Gastroesophageal sphincter (tissue), 4 donors: ENCODE results near the gene UBE4A. TPM values are rescaled to one million over a fixed set of nuclear protein-coding genes. Genes with fewer than 3 reads are reported as not detected.

Experiments used
- ATAC-seq: fragments of 150-250 bp; one replicate; pipeline ENCODE4 v1.9.1; 2016; ENCODE audit warnings: mild to moderate bottlenecking, moderate library complexity
- H3K27ac ChIP-seq, 4 donors: fragments of 200-600 bp; sonication (generic) in 3 of 4; 1 replicate in 3 of 4; 2 replicates in 1 of 4; pipeline ENCODE4 v1.5.1; 2016 to 2019
- H3K27me3 ChIP-seq: fragments of 200-600 bp; sonication (generic); one replicate; pipeline ENCODE4 v1.5.1; 2019
- H3K36me3 ChIP-seq, 2 donors: fragments of 200-600 bp; sonication (generic); one replicate each; pipeline ENCODE4 v1.5.1; 2019; ENCODE audit warnings: control low read depth in 1 of 2
- H3K4me1 ChIP-seq, 3 donors: fragments of 200-600 bp; sonication (generic); 1 replicate in 2 of 3; 2 replicates in 1 of 3; pipeline ENCODE4 v1.5.1; 2016 to 2019; ENCODE audit warnings: control low read depth in 2 of 3
- H3K4me3 ChIP-seq, 2 donors: fragments of 200-600 bp; sonication (generic); one replicate each; pipeline ENCODE4 v1.5.1; 2019; ENCODE audit warnings: mild to moderate bottlenecking in 1 of 2, moderate library complexity in 1 of 2
- H3K9me3 ChIP-seq, 3 donors: fragments of 200-600 bp; sonication (generic); one replicate each; pipeline ENCODE4 v1.5.1; 2017 to 2019; ENCODE audit warnings: control low read depth in 2 of 3
- EP300 ChIP-seq: sonication (generic); formaldehyde crosslinking; IDR thresholded peaks from one replicate; pipeline ENCODE4 v1.6.1; 2017; ENCODE audit warnings: antibody characterized with exemption, mild to moderate bottlenecking
- POLR2A ChIP-seq, 2 donors: fragments of 450-650 bp; IDR thresholded peaks; one replicate each; pipeline ENCODE4 v1.6.1; 2017; ENCODE audit warnings: antibody characterized with exemption in 2 of 2, mild to moderate bottlenecking in 2 of 2, moderate library complexity in 1 of 2
- POLR2AphosphoS5 ChIP-seq: sonication (generic); formaldehyde crosslinking; IDR thresholded peaks from one replicate; pipeline ENCODE4 v1.6.1; 2017; ENCODE audit warnings: antibody characterized with exemption
- WGBS, 2 donors: methylation state at CpG; one replicate each; pipeline ENCODE4 v1.1.5; 2018; ENCODE audit warnings: low coverage in 1 of 2; 5-methylcytosine and 5-hydroxymethylcytosine counted together
- total RNA-seq, 4 donors: library from RNA; depleted of rRNA; stranded (reverse); fragments of >200 nt; gene quantifications; one replicate each; pipeline ENCODE4 v1.1.0, GENCODE V29; 2016
- TF ChIP-seq, protein P1 (sequence below), 4 experiments: fragments of 200-600 bp in 2 of 4; fragments of 450-650 bp in 2 of 4; sonication (generic) in 1 of 4; IDR thresholded peaks; one replicate each; pipeline ENCODE4 v1.5.1; 2017 to 2019; ENCODE audit warnings: antibody characterized with exemption in 4 of 4, mild to moderate bottlenecking in 2 of 4, moderate library complexity in 2 of 4

The UBE4A gene, protein sequence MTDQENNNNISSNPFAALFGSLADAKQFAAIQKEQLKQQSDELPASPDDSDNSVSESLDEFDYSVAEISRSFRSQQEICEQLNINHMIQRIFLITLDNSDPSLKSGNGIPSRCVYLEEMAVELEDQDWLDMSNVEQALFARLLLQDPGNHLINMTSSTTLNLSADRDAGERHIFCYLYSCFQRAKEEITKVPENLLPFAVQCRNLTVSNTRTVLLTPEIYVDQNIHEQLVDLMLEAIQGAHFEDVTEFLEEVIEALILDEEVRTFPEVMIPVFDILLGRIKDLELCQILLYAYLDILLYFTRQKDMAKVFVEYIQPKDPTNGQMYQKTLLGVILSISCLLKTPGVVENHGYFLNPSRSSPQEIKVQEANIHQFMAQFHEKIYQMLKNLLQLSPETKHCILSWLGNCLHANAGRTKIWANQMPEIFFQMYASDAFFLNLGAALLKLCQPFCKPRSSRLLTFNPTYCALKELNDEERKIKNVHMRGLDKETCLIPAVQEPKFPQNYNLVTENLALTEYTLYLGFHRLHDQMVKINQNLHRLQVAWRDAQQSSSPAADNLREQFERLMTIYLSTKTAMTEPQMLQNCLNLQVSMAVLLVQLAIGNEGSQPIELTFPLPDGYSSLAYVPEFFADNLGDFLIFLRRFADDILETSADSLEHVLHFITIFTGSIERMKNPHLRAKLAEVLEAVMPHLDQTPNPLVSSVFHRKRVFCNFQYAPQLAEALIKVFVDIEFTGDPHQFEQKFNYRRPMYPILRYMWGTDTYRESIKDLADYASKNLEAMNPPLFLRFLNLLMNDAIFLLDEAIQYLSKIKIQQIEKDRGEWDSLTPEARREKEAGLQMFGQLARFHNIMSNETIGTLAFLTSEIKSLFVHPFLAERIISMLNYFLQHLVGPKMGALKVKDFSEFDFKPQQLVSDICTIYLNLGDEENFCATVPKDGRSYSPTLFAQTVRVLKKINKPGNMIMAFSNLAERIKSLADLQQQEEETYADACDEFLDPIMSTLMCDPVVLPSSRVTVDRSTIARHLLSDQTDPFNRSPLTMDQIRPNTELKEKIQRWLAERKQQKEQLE
- total RNA-seq, result 10 to 100 TPM; 37.3 to 44.6 (median 42.8) TPM

DNA sequence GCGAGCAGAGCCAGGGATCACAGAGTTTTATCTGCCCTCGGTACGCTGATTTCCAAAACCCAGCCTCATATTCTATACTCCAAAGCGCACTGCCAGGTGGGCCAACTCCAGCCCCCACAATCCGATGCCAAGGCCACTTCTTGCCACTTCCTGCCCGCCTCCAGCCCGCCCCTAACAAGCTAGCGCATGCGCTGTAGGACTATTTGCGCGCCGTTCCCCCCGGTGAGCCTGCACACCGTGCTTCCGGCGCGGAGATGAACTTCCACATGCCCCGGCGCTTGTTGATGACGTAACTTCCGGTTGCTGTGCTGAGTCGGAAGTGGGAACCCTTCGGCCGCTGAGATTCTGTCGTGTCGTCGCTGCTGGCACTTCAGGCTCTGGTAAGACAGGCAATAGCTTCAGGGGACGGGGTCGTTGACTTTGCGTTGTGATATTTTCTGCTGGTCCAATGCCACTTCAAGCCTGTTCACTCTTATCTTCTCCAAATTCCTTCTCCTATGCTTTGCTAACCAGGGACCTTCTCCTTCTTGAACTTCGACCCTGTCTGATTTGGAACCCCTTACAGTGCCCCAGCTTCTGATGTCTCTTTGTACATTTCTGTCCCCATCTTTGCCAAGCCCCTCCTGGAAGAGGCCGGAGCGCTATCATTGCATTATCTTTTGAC is at the start of gene UBE4A:
Gene UBE4A (plus strand): TSS at position 306 of the 664 bp plus-strand sequence. CDS start 5,481 bp downstream, outside the sequence.
- Histone ChIP-seq H3K27ac (peak within 1 kb of the TSS; percentile 26 to 69 (median 58)), H3K9me3 (no peaks in the 10 kb centered on the region), H3K27me3 (no peaks in the 10 kb centered on the region), H3K4me3 (peak within 1 kb of the TSS; percentile 64 to 67), H3K4me1 (peaks cover 0 to 24% (median 0%) of the 10 kb centered on the region in 3 donors), H3K36me3 (peaks cover 0 to 4% of the 10 kb centered on the region in 2 donors)
- TF ChIP-seq, protein P1, sequence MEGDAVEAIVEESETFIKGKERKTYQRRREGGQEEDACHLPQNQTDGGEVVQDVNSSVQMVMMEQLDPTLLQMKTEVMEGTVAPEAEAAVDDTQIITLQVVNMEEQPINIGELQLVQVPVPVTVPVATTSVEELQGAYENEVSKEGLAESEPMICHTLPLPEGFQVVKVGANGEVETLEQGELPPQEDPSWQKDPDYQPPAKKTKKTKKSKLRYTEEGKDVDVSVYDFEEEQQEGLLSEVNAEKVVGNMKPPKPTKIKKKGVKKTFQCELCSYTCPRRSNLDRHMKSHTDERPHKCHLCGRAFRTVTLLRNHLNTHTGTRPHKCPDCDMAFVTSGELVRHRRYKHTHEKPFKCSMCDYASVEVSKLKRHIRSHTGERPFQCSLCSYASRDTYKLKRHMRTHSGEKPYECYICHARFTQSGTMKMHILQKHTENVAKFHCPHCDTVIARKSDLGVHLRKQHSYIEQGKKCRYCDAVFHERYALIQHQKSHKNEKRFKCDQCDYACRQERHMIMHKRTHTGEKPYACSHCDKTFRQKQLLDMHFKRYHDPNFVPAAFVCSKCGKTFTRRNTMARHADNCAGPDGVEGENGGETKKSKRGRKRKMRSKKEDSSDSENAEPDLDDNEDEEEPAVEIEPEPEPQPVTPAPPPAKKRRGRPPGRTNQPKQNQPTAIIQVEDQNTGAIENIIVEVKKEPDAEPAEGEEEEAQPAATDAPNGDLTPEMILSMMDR (IDR thresholded peaks at IDR 0.05), result no peak
- TF ChIP-seq POLR2A (IDR thresholded peaks at IDR 0.05), result peak in 1 of 2 donors; percentile 47
- TF ChIP-seq EP300, result no peak
- TF ChIP-seq POLR2AphosphoS5, result peak; percentile 82
- WGBS, 2 donors, result 10 to 24% methylated on average over 9 to 22 of the region's 33 CpGs
- ATAC-seq, result peak; percentile 96

DNA sequence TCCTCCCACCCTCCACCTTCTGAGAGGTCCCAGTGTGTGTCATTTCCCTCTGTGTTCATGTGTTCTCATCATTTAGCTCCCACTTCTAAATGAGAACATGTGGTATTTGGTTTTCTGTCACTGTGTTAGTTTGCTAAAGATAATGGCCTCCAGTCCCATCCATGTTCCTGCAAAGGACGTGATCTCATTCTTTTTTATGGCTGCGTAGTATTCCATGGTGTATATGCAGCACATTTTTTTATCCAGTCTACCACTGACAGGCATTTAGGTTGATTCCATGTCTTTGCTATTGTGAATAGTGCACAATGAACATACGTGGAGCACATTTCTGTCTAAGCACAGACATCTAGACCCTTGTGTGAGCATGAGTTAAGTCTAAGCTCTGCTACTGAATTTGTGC is 49.1 kb upstream of the UBE4A start:
- no peak overlapping the region for H3K4me3 ChIP-seq
- peaks cover 0 to under 1% (median 0%) of the 10 kb centered on the region in 3 donors for H3K4me1 ChIP-seq
- TF ChIP-seq POLR2AphosphoS5 (no peak), EP300 (no peak), POLR2A (IDR thresholded peaks at IDR 0.05) (no peak)
- TF ChIP-seq, protein P1 (IDR thresholded peaks at IDR 0.05), result no peak
- no peaks in the 10 kb centered on the region for H3K36me3 ChIP-seq
- no peak for ATAC-seq
- no peak overlapping the region for H3K27ac ChIP-seq
- no peaks in the 10 kb centered on the region for H3K9me3 ChIP-seq
- peaks cover 42% of the 10 kb centered on the region for H3K27me3 ChIP-seq
- 29 to 85% methylated on average over 1 to 3 of the region's 3 CpGs for WGBS, 2 donors

DNA sequence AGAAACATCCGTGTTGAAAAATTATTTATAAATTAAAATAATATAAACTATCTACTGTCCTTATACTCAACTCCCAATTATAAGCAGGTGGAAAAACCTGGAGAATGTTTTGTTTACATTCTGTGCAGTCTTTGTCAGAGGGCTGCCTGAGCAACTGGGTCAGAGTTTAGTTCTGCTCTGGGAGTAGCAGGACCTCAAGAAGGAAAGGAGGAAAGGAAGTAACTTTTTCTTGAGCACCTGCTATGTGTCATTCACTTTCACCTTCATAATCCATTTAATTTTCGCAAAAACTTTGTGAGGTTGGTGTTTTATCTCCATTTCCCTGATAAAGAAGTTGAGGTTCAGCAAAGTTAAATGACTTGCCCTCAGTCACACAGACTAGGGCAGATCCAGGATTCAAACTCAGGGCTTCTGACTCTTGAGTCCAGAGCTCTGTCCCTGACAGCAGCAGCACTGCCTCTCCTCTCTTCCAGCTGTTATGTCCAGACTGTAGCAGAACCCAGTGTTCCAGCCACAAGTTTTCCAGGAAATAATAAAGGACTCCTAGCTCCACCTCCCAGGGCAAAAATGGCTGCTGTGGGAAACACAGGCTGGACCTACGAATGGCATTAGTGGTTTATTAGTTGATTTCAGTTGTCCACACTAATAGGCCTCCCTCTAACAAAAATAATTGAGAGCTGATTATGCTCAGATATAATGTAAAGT is 48.5 kb upstream of the UBE4A start:
- Histone ChIP-seq H3K9me3 (no peaks in the 10 kb centered on the region), H3K4me3 (no peak overlapping the region), H3K36me3 (no peaks in the 10 kb centered on the region), H3K27me3 (peaks cover 45% of the 10 kb centered on the region), H3K4me1 (peaks cover 0 to 5% (median 4%) of the 10 kb centered on the region in 3 donors), H3K27ac (no peak overlapping the region)
- WGBS, 2 donors, result 42 to 56% methylated on average over 2 to 3 of the region's 3 CpGs
- no peak for TF ChIP-seq POLR2AphosphoS5
- TF ChIP-seq EP300, result no peak
- TF ChIP-seq, protein P1 (IDR thresholded peaks at IDR 0.05), result no peak
- no peak for TF ChIP-seq POLR2A (IDR thresholded peaks at IDR 0.05)
- no peak for ATAC-seq

DNA sequence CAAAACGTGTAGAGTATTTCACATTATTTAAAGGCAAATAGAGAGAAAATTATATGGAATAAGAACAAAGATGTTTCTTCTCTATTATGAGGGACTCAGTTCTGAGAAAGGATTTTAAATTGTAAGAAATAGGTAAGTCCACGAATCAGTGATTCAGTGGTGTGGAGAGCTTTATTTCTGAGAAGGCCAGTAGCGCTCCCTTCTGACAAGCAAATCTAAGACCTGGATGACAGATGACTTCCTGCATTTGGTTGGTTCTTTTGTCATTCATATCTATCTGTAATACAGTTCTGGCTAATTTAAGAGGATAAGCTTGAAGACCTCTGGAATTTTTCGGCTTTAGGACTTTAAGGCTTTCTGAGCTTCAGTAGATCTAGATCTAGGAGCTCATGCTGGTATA is 47.9 kb upstream of the UBE4A start:
- no peak overlapping the region for H3K27ac ChIP-seq
- peaks cover 0 to 11% (median 4%) of the 10 kb centered on the region in 3 donors for H3K4me1 ChIP-seq
- no peaks in the 10 kb centered on the region for H3K9me3 ChIP-seq
- TF ChIP-seq, protein P1 (IDR thresholded peaks at IDR 0.05), result no peak
- TF ChIP-seq POLR2A (IDR thresholded peaks at IDR 0.05) (no peak), POLR2AphosphoS5 (no peak), EP300 (no peak)
- no peaks in the 10 kb centered on the region for H3K36me3 ChIP-seq
- H3K27me3 ChIP-seq, result peaks cover 48% of the 10 kb centered on the region
- no peak overlapping the region for H3K4me3 ChIP-seq
- ATAC-seq, result no peak
- 33 to 56% methylated on average over 2 to 4 of the region's 4 CpGs for WGBS, 2 donors
